ENCODE measurements around the gene RNF126. TPM values are rescaled to one million over a fixed set of nuclear protein-coding genes. Genes with fewer than 3 reads are reported as not detected.
A peak's percentile ranks its signal among the peaks of the same experiment; 100 is the strongest.

RNF126 gene
- total RNA-seq, 1 donor from 2014 or later, result 10.8 TPM

- DNase-seq, result no peak
Observed at GRCh38 chr19:662207-662961, 630 bp downstream of the RNF126 start.

- no peak for DNase-seq
Observed at GRCh38 chr19:661427-662196, 1.4 kb downstream of the RNF126 start.

- DNase-seq, result no peak
Observed at GRCh38 chr19:660793-661426, 2.1 kb downstream of the RNF126 start.

GRCh38 chr19:658916-659839, 3.8 kb downstream of the RNF126 start:
- peak; percentile 60 for DNase-seq

- DNase-seq, result no peak
Observed at GRCh38 chr19:658059-658839, 4.8 kb downstream of the RNF126 start.

- DNase-seq, result no peak
Observed at GRCh38 chr19:657611-658010, 5.4 kb downstream of the RNF126 start.

GRCh38 chr19:656751-657559, 6.1 kb downstream of the RNF126 start:
- no peak for DNase-seq

- no peak for DNase-seq
Observed at GRCh38 chr19:655691-656090, 7.3 kb downstream of the RNF126 start.

GRCh38 chr19:653425-653824, 9.6 kb downstream of the RNF126 start:
- DNase-seq, result no peak

- DNase-seq, result no peak
Observed at GRCh38 chr19:652467-653389, 10.3 kb downstream of the RNF126 start.

- no peak for DNase-seq
Observed at GRCh38 chr19:651991-652390, 11.0 kb downstream of the RNF126 start.

- no peak for DNase-seq
Observed at GRCh38 chr19:651114-651818, 11.7 kb downstream of the RNF126 start.

GRCh38 chr19:650121-650520, 12.9 kb downstream of the RNF126 start:
- no peak for DNase-seq

- no peak for DNase-seq
Observed at GRCh38 chr19:648904-649801, 13.9 kb downstream of the RNF126 start.

- DNase-seq, result no peak
Observed at GRCh38 chr19:648305-648704, 14.7 kb downstream of the RNF126 start.

- DNase-seq, result no peak
Observed at GRCh38 chr19:647566-648284, 15.3 kb downstream of the RNF126 start.

Data from occipital lobe (tissue), 2 donors.